HG03571 (cell line): ENCODE measurements around the gene SCN4A.

Experiments
- ATAC-seq: cut with Tn5 transposase; IDR thresholded peaks from one replicate; pipeline ENCODE4 v1.9.1; 2021; ENCODE audit not compliant: unreplicated experiment

The SCN4A gene

GRCh38 chr17:64002658-64003525 lies 30.2 kb upstream of the SCN4A start:
- ATAC-seq = no peak

GRCh38 chr17:64001763-64002529 lies 29.2 kb upstream of the SCN4A start:
- ATAC-seq = no peak

- ATAC-seq = no peak
Measured at GRCh38 chr17:64001091-64001579, 28.4 kb upstream of the SCN4A start.

- ATAC-seq = no peak
Measured at GRCh38 chr17:63999680-64000531, 27.2 kb upstream of the SCN4A start.

GRCh38 chr17:63998721-63999679 lies 26.3 kb upstream of the SCN4A start:
- ATAC-seq = no peak

- no peak for ATAC-seq
Measured at GRCh38 chr17:63998050-63998720, 25.5 kb upstream of the SCN4A start, which contains the start of gene PRR29. PRR29 (plus strand) TSS chr17:63998351; CDS start chr17:63998365, 14 bp downstream.

- no peak for ATAC-seq
Measured at GRCh38 chr17:63997341-63998048, 24.8 kb upstream of the SCN4A start.

- no peak for ATAC-seq
Measured at GRCh38 chr17:63996430-63997182, 23.9 kb upstream of the SCN4A start.

GRCh38 chr17:63995626-63996025 lies 22.9 kb upstream of the SCN4A start:
- no peak for ATAC-seq

GRCh38 chr17:63993368-63993985 lies 20.8 kb upstream of the SCN4A start:
- no peak for ATAC-seq

GRCh38 chr17:63991611-63992010 lies 18.9 kb upstream of the SCN4A start:
- no peak for ATAC-seq

- ATAC-seq = no peak
Measured at GRCh38 chr17:63989622-63990345, 17.1 kb upstream of the SCN4A start.

GRCh38 chr17:63988741-63989621 lies 16.3 kb upstream of the SCN4A start:
- ATAC-seq = no peak

- no peak for ATAC-seq
Measured at GRCh38 chr17:63988127-63988478, 15.4 kb upstream of the SCN4A start.

GRCh38 chr17:63987221-63988126 lies 14.8 kb upstream of the SCN4A start:
- ATAC-seq = no peak
